HG02610 (cell line): ENCODE data around the gene MGAT5.

ENCODE experiments used
- ATAC-seq: cut with Tn5 transposase; IDR thresholded peaks from one replicate; pipeline ENCODE4 v1.9.1; 2021; ENCODE audit warnings: mild to moderate bottlenecking, moderate library complexity; ENCODE audit not compliant: unreplicated experiment

MGAT5 gene

DNA sequence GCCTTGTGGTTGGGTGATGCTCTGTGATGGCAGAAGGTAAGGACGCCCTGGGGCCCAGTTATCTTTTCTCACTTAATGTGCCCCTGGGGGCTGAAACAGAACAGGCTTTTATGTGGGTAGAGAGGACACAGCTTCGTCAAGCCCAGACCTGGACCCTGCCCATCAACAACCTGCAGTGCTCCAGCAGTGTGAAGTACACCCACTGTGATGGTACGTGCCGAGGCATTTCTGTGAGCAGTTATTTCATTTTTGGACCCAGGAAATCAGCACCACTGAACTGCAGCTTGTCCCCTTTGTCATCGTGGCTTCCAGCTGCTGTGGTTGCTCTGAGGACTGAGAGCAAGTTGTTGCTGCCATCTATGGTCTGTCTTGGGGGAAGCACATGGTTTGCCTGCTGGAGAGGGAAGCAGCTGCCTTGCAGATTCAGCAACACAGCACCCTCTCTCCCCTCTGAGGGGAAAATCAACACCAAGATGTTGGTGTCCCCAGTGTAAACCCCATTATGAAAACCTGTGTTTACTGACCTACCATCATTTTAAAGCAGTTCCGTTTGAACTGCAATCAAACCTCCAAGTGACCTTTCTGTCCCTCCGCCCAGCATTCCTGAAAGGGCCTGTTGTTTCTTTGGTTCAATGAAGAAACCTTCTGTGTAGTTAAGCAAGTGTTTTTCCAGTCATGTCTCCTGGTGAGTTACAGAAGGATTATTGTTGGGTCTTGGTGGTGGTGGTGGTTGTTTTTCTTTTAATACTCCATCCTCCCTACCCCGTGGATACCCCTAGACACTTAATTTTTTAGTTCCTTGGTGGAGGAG is 158.2 kb downstream of the MGAT5 start:
- peak; percentile 96 for ATAC-seq

- ATAC-seq, result no peak
Observed at GRCh38 chr2:134412639-134412999, 158.7 kb downstream of the MGAT5 start.

DNA sequence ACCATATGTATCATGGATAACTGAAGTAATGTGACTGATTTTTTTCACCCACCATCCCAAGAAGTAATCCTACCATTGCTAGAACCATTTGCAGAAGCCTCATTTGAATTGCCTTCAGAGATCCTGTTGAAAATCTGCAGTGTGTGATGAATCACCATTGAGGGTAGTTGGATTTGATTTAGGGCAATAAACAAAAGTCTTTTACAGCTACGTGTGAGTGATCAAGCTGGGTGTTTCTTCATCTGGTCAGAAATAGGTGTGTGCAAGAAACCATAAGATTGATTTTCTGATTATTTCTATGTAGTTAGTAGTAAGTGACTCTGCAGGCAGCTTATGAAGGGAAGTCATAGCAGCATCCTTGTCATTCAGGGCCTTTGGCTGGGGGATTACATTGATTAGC is 159.6 kb downstream of the MGAT5 start:
- no peak for ATAC-seq

GRCh38 chr2:134413912-134414311 is 160.0 kb downstream of the MGAT5 start:
- no peak for ATAC-seq

DNA sequence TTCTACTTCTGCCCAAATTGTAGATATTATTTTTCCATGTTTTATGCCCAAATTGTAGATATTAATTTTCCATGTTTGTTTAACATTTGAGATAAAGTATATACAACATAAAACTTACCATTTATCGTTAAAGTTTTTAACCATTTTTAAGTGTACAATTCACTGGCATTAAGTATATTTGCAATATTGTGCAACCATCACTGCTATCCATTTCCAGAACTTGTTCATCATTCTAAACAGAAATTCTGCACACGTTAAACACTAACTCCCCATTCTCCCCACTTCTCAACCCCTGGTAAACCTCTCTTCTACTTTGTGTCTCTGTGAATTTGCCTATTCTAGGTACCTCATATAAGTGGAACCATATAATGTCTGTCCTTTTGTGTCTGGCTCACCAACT is 162.1 kb downstream of the MGAT5 start:
- ATAC-seq, result no peak

DNA sequence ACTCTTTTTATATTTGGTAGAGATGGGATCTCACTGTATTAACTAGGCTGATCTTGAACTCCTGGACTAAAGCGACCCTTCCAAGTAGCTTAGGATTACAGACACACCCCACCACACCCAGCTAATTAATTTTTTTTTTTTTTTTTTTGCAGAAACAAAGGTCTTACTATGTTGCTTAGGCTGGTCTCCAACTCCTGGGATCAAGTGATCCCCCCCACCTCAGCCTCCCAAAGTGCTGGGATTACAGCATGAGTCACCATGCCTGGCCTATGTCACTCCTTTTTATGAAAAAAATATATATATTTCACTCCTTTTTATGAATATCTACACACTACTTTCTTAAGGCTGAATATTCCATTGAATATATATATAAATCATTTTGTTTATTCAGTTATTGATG is 162.8 kb downstream of the MGAT5 start:
- no peak for ATAC-seq

DNA sequence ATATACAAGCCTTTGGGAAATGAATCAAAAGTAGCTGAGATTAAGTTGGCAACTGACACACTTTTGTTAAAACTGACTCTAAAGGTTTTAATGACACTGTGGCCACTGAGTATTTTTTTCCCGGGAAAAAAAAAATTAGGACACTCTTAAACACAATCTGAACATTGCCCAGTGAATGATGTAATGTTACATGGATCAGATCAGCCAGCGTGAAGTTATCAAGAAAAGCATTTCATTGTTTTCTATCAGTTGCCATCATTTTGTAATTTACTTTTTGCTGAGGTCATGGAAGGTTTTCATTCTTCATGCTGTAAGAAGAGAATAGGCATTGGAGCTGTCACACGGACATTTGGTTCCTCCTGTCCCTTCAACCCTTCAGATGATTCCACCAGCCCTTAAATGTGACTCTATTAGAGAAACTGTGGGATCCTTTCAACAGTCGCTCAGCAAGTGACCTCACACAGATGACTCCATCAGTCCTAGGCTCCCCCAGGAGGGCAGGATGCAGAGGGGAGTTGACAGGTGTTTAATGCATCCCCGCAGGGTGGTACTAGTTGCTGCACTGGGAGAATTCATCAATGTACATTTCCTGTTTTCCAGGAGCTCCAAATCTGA is 164.2 kb downstream of the MGAT5 start:
- ATAC-seq, result no peak

DNA sequence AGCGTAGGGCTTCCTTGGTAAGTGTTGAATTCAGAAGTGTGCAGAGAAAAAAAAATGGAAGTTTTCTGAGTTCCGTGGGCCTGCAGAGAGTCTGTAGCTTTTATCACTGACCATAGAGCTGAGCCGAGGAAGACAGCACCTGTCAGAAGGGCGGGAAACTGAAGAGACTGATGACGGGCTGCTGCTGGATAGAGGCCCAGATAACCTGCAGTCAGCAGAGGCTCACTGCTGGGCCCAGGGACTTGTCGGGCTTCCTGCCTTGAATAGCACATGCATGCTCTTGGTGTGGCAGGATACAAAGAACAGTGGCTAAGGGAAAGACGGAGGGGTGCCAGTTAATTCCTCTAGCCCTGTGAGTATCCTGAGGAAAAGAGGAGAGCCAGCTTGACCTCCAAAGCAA is 166.4 kb downstream of the MGAT5 start:
- ATAC-seq, result no peak

- ATAC-seq, result no peak
Observed at GRCh38 chr2:134420920-134421319, 167.0 kb downstream of the MGAT5 start.

DNA sequence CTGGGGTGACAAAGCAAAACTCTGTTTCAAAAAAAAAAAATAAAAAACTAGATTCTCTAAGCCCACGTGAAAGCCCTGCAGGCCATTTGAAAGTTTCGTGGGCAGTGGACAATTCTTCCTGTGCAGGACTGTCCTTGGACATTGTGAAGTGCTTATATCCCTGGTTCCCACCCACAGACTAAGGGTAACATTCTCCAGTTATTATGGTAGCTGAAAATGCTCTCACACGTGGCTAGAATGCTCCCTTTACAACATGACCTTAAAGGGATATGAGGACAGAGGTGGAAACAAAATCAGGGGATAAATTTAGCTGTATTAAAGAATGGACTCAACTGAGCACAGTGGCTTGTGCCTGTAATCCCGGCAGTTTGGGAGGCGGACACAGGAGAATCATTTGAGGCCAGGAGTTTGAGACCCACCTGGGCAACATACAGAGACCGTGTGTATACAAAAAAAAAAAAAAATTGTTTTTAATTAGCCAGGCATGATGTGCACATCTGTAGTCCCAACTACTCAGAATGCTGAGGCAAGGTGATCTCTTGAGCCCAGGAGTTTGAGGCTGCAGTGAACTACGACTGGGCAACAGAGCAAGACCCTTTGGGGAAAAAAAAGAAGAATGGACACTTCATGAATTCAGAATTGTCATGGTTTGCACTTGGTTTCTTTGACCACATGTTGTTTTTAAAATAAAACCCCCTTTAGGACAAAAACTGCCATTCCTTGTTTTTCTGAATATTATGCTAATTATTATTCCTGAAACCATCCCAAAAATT is 167.9 kb downstream of the MGAT5 start:
- ATAC-seq, result no peak

DNA sequence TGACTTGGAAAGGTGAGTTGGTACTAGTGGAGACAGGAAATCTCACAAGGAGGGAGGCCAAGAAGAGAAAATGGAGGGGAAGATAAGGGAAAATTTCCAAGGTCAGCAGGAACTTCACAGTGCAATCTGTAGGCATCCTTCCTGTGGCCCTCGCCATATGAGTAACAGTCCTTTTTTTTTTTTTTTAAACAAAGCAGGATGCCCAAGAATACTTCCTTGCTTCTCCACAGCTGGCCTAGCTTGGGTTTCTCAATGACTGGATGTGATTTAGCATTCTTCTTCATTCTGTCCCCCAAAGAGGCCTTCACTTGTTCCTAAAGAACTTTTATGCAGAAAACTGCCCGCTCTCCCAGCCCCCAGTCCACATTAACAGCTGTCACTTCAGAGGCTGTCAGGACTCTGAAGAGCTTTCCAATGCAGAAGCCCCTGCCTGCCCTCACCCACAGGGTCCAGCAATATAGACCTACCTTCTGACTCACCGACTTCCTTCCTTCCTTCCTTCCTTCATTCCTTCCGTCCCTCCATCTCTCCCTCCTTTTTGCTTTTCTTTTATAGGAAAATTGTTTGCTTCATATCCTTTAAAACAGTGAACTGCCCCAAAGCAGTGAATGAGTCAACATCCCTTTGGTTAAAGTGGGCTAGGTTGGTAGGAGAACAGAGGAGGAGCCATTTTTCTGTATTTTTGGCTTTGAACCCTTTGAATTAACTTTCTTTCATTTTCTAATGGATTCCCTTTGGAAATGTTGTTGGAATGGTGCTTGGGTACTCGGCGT is 172.0 kb downstream of the MGAT5 start:
- ATAC-seq, result no peak

- peak; percentile 29 for ATAC-seq
Observed at GRCh38 chr2:134426721-134427120, 172.8 kb downstream of the MGAT5 start.

DNA sequence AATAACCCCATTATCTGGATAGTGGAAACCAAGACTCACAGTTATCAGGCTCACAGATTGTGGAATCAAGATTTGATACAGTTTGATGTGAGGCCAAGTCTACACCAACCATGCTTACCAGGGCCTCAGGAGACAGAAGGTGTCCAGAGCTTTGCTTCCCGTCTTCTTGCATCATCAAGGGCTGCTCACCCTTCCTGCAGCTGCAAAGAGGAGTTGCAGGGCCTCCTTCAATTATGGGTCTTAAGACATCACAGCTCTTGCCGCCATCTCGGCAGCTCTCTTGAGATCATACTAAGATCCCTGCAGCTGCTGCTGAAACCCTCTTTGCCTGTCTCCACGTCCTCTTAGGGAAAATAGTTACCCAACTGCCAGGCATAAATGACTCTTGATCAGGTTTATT is 176.0 kb downstream of the MGAT5 start:
- no peak for ATAC-seq

GRCh38 chr2:134431838-134432434 is 178.1 kb downstream of the MGAT5 start:
- no peak for ATAC-seq

DNA sequence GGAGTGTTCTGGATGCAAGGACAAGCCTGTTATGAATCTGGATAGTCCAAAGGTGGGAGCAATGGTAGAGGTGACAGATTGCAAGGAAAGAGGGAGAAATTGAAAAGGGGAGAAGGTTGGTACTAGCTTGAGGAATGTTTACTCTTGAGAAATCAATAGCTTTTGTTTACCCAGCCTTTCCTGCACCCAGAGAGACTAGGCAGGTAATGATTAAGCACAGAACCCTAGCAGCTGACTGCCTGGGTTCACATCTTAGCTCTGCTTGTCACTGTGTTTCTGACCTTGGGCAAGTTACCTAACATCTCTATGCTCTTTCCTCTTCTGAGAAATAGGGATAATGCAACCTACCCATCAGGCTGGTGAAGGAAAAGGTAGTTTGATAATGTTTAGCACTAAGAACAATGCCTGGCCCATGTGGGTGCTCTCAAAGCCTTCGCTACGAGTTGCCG is 178.6 kb downstream of the MGAT5 start:
- ATAC-seq, result no peak

DNA sequence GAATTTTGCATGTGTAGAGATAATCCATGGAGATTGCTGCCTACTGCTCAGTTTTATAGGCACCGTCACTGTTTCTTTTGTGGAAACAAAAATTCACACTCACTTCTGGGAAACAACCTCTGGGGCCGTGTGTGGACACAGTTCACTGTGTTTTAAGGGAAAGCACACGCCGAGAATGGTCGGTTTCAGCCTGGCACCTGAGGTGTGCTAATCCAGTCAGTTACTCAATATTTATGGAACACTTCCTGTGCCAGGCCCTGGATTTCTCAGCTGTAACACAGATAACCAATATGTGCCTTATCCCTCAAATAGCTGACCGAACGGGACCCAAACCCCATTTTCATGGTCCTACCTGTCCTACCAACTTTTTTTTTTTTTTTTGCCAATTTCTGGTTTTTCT is 179.6 kb downstream of the MGAT5 start:
- no peak for ATAC-seq

DNA sequence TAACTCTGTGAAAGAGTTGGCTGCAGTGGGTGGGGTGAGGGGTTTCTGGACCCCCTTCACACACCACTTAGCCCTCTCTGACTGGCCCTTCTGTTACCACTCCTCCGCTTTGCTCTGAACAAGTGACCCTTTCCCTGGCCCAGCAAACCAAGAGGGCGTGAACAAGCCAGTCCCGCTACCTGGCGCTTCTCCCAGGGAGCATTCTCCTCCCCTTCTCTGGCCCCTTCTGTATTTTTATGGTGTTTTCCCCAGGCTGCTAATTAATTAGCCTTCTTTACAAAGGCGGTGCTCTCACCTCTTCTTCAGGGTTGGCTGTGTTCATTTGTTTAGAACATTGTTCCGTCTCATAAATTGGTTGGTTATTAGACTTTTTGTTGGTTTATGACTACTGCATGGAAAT is 180.1 kb downstream of the MGAT5 start:
- ATAC-seq, result no peak

DNA sequence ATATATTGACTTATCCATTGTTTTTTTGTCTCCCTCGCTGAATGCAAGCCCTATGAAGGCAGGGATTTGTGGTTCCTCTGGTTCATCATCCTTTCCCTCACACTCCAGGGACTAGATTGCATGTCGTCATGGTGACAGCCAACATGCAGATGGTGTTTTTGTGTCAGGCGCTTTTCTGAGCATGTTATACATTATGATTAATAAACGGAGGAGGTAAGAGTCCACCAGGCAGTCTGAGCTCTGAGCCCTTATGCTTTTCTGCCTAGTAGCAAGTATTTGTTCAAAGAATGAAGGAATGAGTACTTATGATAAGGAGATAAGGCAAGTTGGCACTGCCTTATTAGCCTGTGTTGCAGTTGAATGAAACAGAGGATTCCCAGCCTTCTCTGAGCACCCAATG is 181.6 kb downstream of the MGAT5 start:
- no peak for ATAC-seq

- no peak for ATAC-seq
Observed at GRCh38 chr2:134435936-134436335, 182.1 kb downstream of the MGAT5 start.

DNA sequence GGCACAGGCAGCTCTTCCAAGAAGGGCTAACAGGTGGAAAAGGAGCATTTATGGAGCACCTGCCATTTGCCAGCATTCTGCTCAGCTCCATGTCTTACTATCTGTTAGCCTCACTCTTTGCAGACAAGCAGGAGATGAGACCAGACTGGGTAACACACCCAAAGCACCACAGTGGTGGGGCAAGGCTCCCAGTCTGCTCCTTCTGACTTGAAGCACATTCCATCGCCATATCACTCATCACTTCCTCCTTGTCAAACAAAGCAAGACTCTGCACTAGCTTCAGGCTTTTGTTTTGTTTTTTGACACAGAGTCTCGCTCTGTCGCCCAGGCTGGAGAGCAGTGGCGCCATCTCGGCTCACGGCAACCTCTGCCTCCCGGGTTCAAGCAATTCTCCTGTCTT is 182.8 kb downstream of the MGAT5 start:
- ATAC-seq, result no peak

DNA sequence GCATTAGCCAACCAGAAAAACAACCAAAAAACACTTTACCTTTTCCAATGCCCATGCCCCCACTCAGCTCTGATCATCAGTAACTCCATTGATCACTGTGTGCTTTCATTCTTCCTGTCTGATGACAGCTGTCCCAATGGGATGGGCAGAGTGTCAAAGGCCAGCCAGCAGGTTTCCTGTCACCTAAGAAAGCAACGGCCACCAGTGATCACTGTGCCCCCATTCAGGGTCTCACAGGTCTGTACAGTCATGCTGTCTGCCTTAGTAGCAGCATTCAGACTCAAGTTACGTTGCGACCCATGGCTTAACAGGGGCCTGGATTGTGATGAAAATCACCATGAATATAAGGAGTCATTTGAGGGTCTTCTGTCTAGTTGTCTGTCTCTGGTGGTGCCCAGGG is 184.5 kb downstream of the MGAT5 start:
- no peak for ATAC-seq
